Keratinocyte (primary cell): ENCODE results near the gene PIH1D1. TPM values are rescaled to one million over a fixed set of nuclear protein-coding genes. Genes with fewer than 3 reads are reported as not detected.

Experiments
- DNase-seq: peaks from one replicate; pipeline ENCODE4 v3.0.0-alpha.2; 2011; ENCODE audit warnings: low read depth, missing footprints, low spot score
- FAIRE-seq: peaks from 2 replicates; lab custom pipeline; 2011; peaks lifted over from hg19 to GRCh38; lab: Jason Lieb, UNC
- H2AFZ ChIP-seq: 2 replicates; pipeline ENCODE4 v1.6.0; 2012; ENCODE audit warnings: low read length, control low read depth, inconsistent platforms; ENCODE audit not compliant: control insufficient read depth
- H3K27ac ChIP-seq: 2 replicates; pipeline ENCODE4 v1.5.1; 2011; ENCODE audit warnings: low read length; ENCODE audit not compliant: control insufficient read depth, insufficient read depth
- H3K27me3 ChIP-seq: 3 replicates; pipeline ENCODE4 v1.6.0; 2011; ENCODE audit warnings: low read length; ENCODE audit not compliant: control insufficient read depth, insufficient read depth; ENCODE audit errors: extremely low read depth
- H3K36me3 ChIP-seq, 2 experiments: 2 replicates in 1 of 2; 3 replicates in 1 of 2; pipeline ENCODE4 v1.5.1; 2011; ENCODE audit warnings: low read length in 2 of 2, mild to moderate bottlenecking in 1 of 2; ENCODE audit not compliant: control insufficient read depth in 2 of 2, insufficient read depth in 2 of 2; ENCODE audit errors: extremely low read depth in 1 of 2
- H3K4me1 ChIP-seq: 3 replicates; pipeline ENCODE4 v1.5.1; 2011; ENCODE audit warnings: low read length; ENCODE audit not compliant: control insufficient read depth, insufficient read depth; ENCODE audit errors: extremely low read depth
- H3K4me2 ChIP-seq: 3 replicates; pipeline ENCODE4 v1.6.0; 2011; ENCODE audit warnings: low read depth, low read length; ENCODE audit not compliant: control insufficient read depth, insufficient read depth; ENCODE audit errors: extremely low read depth
- H3K4me3 ChIP-seq, 3 experiments: fragments of 200-600 bp in 1 of 3; sonication (generic) in 1 of 3; 2 replicates in 2 of 3; 3 replicates in 1 of 3; pipeline ENCODE4 v1.5.1; 2011 to 2016; ENCODE audit warnings: low read length in 3 of 3, mild to moderate bottlenecking in 3 of 3, control low read depth in 2 of 3, inconsistent platforms in 1 of 3, low read depth in 1 of 3, mixed read lengths in 1 of 3, mixed run types in 1 of 3, moderate library complexity in 1 of 3; ENCODE audit not compliant: control insufficient read depth in 2 of 3, insufficient read depth in 2 of 3; ENCODE audit errors: extremely low read depth in 1 of 3
- H3K79me2 ChIP-seq: 2 replicates; pipeline ENCODE4 v1.6.0; 2012; ENCODE audit warnings: low read length; ENCODE audit not compliant: control insufficient read depth, insufficient read depth
- H3K9ac ChIP-seq: 3 replicates; pipeline ENCODE4 v1.6.0; 2011; ENCODE audit warnings: low read length; ENCODE audit not compliant: control insufficient read depth, insufficient read depth; ENCODE audit errors: extremely low read depth
- H3K9me1 ChIP-seq: 3 replicates; pipeline ENCODE4 v1.6.0; 2011; ENCODE audit warnings: low read length; ENCODE audit not compliant: control insufficient read depth, insufficient read depth; ENCODE audit errors: extremely low read depth
- H3K9me3 ChIP-seq: 2 replicates; pipeline ENCODE4 v1.5.1; 2012; ENCODE audit warnings: low read depth, low read length; ENCODE audit not compliant: control insufficient read depth
- H4K20me1 ChIP-seq: 3 replicates; pipeline ENCODE4 v1.6.0; 2011; ENCODE audit warnings: low read length; ENCODE audit not compliant: control insufficient read depth, insufficient read depth; ENCODE audit errors: extremely low read depth
- CTCF ChIP-seq, 3 experiments: IDR thresholded peaks in 1 of 3; conservative IDR thresholded peaks in 1 of 3; optimal IDR thresholded peaks in 1 of 3; 2 replicates in 2 of 3; 3 replicates in 1 of 3; pipeline versions ENCODE3 to v1.5.1; 2011; ENCODE audit warnings: low read length in 3 of 3, mild to moderate bottlenecking in 3 of 3, moderate library complexity in 2 of 3, control low read depth in 1 of 3, inconsistent platforms in 1 of 3; ENCODE audit not compliant: insufficient read depth in 2 of 3; ENCODE audit errors: extremely low read depth in 1 of 3
- EZH2 ChIP-seq: IDR thresholded peaks from one replicate; pipeline ENCODE4 v1.6.1; 2012; ENCODE audit warnings: inconsistent platforms, mild to moderate bottlenecking, low read length, moderate library complexity
- dilution Hi-C: fragments of 300-500 bp; cut with MboI; formaldehyde crosslinking; loops from one replicate; pipeline ENCODE4 v1.7.0; 2020; ENCODE audit warnings: low sequenced_read_pairs; ENCODE audit not compliant: extremely low pct_ligation_motif_present
- polyA plus RNA-seq, 5 experiments: library from polyadenylated mRNA; depleted of rRNA in 3 of 5; stranded (reverse) in 3 of 5; stranded (forward) in 1 of 5; unstranded in 1 of 5; fragments of >200 nt; gene quantifications; 1 replicate in 1 of 5; 2 replicates in 3 of 5; 3 replicates in 1 of 5; pipeline versions ENCODE4 v1.2.1 to v1.2.3, GENCODE V29; 2011 to 2012; ENCODE audit warnings: missing spikeins in 2 of 5, low read depth in 1 of 5, low replicate concordance in 1 of 5

Gene PIH1D1
- polyA plus RNA-seq, 1 donor (not counting 4 experiments of a cell fraction or from before 2014, with no cell fraction given), result 37.8 TPM

GRCh38 chr19:49427855-49428546 lies 23.6 kb downstream of the PIH1D1 start:
- Histone ChIP-seq H3K9ac (no peak overlapping the region), H2AFZ (peak overlapping the region; percentile 63), H3K27ac (no peak overlapping the region), H3K9me3 (no peaks in the 10 kb centered on the region), H4K20me1 (no peaks in the 10 kb centered on the region), H3K36me3 (no peaks in the 10 kb centered on the region), H3K9me1 (no peaks in the 10 kb centered on the region), H3K4me3 (peak overlapping the region in 2 of 3 experiments; percentile 13 to 29), H3K4me1 (peaks cover 7% of the 10 kb centered on the region), H3K4me2 (peak overlapping the region; percentile 83), H3K27me3 (peaks cover 92% of the 10 kb centered on the region), H3K79me2 (no peaks in the 10 kb centered on the region)
- no peak for TF ChIP-seq CTCF (optimal IDR thresholded peaks at IDR 0.05 in 1 of 3, IDR thresholded peaks at IDR 0.05 in 1 of 3, conservative IDR thresholded peaks at IDR 0.05 in 1 of 3; ENCODE audit: extremely low read depth in 1 of 3, insufficient read depth in 2 of 3, low read length in 3 of 3)
- peak; percentile 23 for TF ChIP-seq EZH2
- dilution Hi-C loops, result no loop called here
- DNase-seq, result no peak
- no peak for FAIRE-seq

- H3K27ac ChIP-seq, result no peak overlapping the region
- no peak for DNase-seq
Observed at GRCh38 chr19:49427339-49427738, 24.3 kb downstream of the PIH1D1 start.

More at GRCh38 chr19:49427339-49427738, 24.3 kb downstream of the PIH1D1 start:
- Histone ChIP-seq H3K79me2 (no peaks in the 10 kb centered on the region), H3K4me1 (peaks cover 7% of the 10 kb centered on the region), H3K4me3 (no peak overlapping the region), H3K36me3 (no peaks in the 10 kb centered on the region), H4K20me1 (no peaks in the 10 kb centered on the region), H3K9me3 (no peaks in the 10 kb centered on the region), H2AFZ (no peak overlapping the region), H3K9me1 (no peaks in the 10 kb centered on the region), H3K9ac (no peak overlapping the region), H3K4me2 (no peak overlapping the region), H3K27me3 (peaks cover 92% of the 10 kb centered on the region)
- no peak for FAIRE-seq
- dilution Hi-C loops, result no loop called here
- TF ChIP-seq EZH2 (no peak), CTCF (optimal IDR thresholded peaks at IDR 0.05 in 1 of 3, IDR thresholded peaks at IDR 0.05 in 1 of 3, conservative IDR thresholded peaks at IDR 0.05 in 1 of 3; ENCODE audit: extremely low read depth in 1 of 3, insufficient read depth in 2 of 3, low read length in 3 of 3) (no peak)
